ENCODE data around the gene RFK.

GRCh38 chr9:76342858-76343257 lies 51.4 kb downstream of the RFK start:
- no peak for TF ChIP-seq GTF2F1 (IDR thresholded peaks at IDR 0.05; ENCODE audit: low read depth, low read length)
- TF ChIP-seq DNMT1 (IDR thresholded peaks at IDR 0.05), result no peak
- no peak for TF ChIP-seq ELF1 (tag; IDR thresholded peaks at IDR 0.05)
- TF ChIP-seq EP300 (IDR thresholded peaks at IDR 0.05; ENCODE audit: low read length), result no peak
- TF ChIP-seq RBM14 (IDR thresholded peaks at IDR 0.05; ENCODE audit: borderline replicate concordance, insufficient read depth, low read depth, low read length), result no peak
- no peak for TF ChIP-seq CTCF (IDR thresholded peaks at IDR 0.05 in 2 of 3, conservative IDR thresholded peaks at IDR 0.05 in 1 of 3; ENCODE audit: insufficient read depth in 2 of 3, low read depth in 1 of 3, low read length in 3 of 3)
- TF ChIP-seq, protein P1, sequence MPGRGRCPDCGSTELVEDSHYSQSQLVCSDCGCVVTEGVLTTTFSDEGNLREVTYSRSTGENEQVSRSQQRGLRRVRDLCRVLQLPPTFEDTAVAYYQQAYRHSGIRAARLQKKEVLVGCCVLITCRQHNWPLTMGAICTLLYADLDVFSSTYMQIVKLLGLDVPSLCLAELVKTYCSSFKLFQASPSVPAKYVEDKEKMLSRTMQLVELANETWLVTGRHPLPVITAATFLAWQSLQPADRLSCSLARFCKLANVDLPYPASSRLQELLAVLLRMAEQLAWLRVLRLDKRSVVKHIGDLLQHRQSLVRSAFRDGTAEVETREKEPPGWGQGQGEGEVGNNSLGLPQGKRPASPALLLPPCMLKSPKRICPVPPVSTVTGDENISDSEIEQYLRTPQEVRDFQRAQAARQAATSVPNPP (IDR thresholded peaks at IDR 0.05; ENCODE audit: borderline replicate concordance, insufficient read depth, insufficient read length), result no peak
- no peak for TF ChIP-seq ZNF347 (CRISPR knock-in tag; IDR thresholded peaks at IDR 0.05; ENCODE audit: low read depth)
- no peak for TF ChIP-seq ATF4 (CRISPR knock-in tag; IDR thresholded peaks at IDR 0.05)
